Activated T-cell treated with anti-CD3 and anti-CD28 coated beads, Interleukin-2, amount 50 U/mL, for 48 hours (primary cell): ENCODE measurements around the gene LEMD3.

Experiments
- DNase-seq, 2 experiments: peaks; one replicate each; pipeline ENCODE4 v3.0.0-alpha.2; 2020

The LEMD3 gene

GRCh38 chr12:65170209-65170881 lies 962 bp downstream of the LEMD3 start:
- peak; percentile 71 to 76 for DNase-seq

DNA sequence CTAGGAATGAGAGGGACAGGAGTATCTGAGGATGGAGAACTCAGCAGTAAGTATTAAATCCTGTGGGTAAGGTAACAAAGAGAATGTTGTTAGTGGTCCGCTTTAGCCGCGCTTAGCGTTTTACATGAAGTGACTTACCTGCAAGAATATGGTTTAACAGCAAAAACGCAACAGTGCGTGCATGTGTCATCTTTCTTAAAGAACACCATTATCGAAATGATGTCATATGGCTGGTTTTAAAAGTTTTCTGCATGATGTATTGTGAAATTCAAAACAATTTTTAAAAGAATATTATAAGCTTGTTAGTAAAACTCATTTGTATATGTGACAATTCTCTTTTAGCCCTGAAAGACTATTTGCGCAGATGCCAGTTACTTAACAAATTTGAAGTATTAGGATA lies 1.7 kb downstream of the LEMD3 start:
- no peak for DNase-seq

DNA sequence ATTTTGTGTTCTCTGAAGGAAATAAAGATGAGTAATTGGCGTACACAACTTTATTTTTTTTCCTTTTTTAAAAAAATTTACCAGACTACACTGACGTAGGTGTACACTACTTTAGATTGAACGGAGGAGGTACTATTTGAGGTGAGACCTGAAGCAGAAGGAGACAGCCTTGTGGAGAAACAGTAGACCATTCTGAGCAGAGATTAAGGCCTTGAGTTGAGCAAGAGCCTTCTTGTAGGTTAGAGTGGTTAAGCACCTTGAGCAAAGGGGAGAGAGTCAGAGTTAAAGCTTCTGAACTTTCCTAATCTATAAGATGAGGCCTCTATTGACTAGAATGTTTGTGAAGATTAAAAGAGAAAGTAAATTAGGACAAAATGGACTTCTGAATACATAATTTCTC lies 2.5 kb downstream of the LEMD3 start:
- no peak for DNase-seq

GRCh38 chr12:65175385-65175784 lies 6.0 kb downstream of the LEMD3 start:
- no peak for DNase-seq

- DNase-seq = no peak
Measured at GRCh38 chr12:65182012-65182739, 12.8 kb downstream of the LEMD3 start.

- no peak for DNase-seq
Measured at GRCh38 chr12:65184176-65184857, 14.9 kb downstream of the LEMD3 start.

DNA sequence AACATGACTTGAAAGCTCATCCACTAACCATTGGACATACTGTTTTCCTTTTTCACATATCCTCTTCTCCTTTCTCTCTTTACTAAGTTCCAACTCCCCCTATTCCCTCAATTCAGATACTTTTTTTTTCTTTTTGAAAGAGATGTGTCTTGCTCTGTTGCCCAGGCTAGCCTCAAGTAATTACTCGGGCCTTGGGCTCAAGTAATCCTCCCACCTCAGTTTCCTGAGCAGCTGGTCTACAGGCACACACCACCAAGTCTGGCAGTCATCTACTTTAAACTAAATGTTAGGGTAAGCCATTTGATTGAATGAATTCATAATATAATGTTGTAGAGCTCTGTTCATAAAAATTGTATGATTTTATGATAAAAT lies 15.5 kb downstream of the LEMD3 start:
- no peak for DNase-seq

- no peak for DNase-seq
Measured at GRCh38 chr12:65187665-65188064, 18.3 kb downstream of the LEMD3 start.

DNA sequence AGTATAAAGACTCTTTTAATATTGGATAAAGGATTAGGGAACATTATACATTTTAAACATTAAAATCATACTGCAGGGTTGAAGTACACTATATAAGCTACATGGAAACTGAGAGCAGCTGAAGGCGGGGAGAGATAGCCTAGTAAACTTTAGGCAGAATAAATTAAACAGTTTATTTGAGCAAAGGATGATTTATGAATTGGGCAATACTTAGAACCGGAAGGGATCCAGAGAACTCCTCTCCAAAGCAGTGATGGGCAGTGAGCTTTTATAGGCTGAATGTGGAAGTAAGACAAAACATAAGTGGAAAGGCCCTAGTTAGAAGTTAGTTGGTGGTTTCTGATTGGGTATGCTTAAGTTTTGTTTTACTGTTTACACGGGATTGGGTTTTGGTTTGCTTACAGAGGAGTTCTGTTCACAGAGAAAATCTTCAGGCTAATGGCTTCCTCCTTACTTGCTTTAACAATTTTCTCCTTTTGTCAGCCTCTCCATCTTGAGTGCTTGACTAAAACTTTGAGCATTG lies 18.9 kb downstream of the LEMD3 start:
- no peak for DNase-seq

GRCh38 chr12:65189028-65189718 lies 19.8 kb downstream of the LEMD3 start:
- DNase-seq = no peak

GRCh38 chr12:65192963-65193516 lies 23.7 kb downstream of the LEMD3 start:
- no peak for DNase-seq

GRCh38 chr12:65194949-65195348 lies 25.6 kb downstream of the LEMD3 start:
- no peak for DNase-seq

DNA sequence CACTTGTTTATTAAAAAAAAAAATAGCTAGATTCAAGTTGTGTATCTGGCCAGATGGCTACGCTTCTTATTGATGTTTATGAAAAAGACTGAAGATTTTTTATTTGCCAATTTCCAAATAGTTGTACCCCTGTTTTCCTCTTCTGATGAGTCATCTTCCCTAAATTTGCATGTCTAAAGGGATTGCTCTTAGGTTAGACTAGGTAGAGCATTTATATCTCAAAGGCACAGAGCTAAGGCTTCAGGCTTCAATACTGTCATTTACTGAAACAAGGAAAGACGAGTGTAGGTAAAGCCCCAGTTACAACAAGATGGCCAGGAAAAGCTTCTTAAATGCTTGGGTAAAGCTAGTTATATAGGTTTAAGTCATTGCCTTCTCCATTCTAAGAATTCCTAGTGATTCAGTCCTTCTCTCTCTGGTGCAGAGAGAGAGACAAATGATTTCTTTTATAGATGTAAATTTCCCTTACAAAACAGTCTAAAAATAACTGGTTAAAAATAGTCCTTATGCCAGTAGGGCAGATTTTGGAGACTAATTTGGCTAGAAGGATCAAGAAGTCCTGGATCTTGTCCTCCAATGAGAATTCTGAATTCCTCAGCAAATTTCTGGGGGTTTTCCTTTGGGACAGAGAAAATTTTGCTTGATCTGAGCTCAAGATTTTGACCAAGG lies 26.1 kb downstream of the LEMD3 start:
- no peak for DNase-seq

DNA sequence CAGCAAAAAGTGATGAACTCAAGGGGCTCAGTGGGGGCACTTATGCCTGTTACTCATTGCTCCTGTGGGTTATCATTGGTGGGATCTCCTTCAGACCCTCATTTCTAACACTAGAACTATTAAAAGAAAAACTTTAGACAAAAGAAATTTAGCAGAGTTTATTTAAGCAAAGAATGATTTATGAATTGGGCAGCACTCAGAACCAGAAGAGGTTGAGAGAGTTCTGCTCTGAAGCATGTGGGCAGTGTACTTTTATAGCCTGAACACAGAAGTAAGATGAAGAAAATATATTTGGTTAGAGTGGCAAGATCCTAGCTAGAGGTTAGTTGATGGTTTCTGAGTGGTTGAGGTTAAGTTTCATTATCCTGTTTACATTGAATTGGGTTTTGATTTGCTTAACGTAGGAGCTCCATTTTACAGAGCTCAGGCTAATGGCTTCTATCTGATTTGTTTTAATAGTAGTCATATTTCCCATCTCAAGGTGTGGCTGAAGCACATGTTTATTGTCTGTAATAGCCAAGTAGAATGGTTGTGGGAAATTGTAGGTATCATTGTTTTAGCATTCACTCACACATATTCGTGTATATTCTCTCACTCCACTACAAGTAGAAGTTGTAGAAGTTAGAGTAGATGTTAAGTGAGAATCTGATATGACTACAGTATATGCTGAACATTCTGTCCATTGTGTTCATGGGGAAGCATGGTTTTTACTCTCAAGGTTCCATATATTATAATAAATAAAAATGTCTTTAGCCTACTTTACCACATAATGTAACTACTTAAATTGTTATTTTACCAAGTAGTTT lies 27.6 kb downstream of the LEMD3 start:
- no peak for DNase-seq

GRCh38 chr12:65199604-65200003 lies 30.2 kb downstream of the LEMD3 start:
- no peak for DNase-seq

DNA sequence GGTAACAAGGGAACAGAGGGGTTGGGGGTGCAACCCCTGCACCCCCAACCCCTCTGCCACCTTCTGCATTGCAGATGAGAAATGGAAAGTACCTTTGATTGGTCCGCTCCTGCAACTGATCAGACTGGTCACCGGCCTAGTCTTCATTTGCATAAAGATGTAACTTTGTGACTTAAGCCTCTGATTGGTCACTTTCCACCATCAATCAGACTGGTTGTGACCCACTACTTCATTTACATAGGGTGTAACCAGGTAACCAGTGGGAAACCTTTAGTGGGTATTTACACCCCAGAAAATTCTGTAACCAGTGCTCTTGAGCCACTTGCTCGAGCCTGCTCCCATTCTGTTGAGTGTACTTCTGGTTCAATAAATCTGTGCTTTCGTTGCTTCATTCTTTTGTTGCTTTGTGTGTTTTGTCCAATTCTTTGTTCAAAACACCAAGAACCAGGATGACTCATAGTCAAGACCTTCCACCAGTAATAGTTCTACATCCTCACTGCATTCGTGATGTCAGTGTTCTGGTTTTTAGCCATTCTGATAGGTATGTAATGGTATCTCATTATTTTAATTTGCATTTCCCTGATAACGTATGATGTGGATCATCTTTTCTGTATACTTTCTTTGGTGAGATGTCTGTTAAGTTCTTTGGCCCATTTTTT lies 30.8 kb downstream of the LEMD3 start:
- no peak for DNase-seq

- no peak for DNase-seq
Measured at GRCh38 chr12:65203376-65203775, 34.0 kb downstream of the LEMD3 start.

DNA sequence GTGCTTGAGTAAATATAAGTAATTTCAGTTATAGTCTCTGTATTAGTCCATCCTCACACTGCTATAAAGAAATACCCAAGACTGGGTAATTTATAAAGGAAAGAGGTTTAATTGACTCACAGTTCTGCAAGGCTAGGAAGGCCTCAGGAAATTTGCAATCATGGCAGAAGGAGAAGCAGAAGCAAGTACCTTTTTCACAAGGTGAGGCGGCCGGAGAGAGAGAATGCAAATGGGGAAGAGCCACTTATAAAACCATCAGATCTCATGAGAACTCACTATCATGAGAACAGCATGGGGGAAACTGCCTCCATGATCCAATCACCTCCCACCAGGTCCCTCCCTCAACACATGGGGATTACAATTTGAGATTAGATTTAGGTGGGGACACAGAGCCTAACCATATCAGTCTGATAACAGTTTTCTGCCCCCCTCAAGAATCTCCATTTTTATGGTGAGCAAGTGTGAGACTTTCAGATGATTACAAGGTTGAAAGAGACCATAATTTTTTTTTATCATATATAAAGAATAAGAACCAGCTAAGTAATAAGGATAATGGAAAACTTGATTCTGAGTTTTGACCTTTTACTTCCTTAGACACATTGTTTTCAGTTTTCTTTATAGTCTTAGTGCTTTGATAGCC lies 35.6 kb downstream of the LEMD3 start:
- DNase-seq = no peak

- no peak for DNase-seq
Measured at GRCh38 chr12:65205886-65206285, 36.5 kb downstream of the LEMD3 start.

- DNase-seq = no peak
Measured at GRCh38 chr12:65208125-65208524, 38.7 kb downstream of the LEMD3 start.
